Keratinocyte (primary cell): ENCODE data around the gene SUPT20HL1. TPM values are rescaled to one million over a fixed set of nuclear protein-coding genes. Genes with fewer than 3 reads are reported as not detected.
"Not testable (repeated sequence)": the region's sequence is repeated elsewhere in the genome, so short reads cannot be mapped to it uniquely, and the experiment has no call there.

Experiments used
- DNase-seq: peaks from one replicate; pipeline ENCODE4 v3.0.0-alpha.2; 2011; ENCODE audit warnings: low read depth, missing footprints, low spot score
- FAIRE-seq: peaks from 2 replicates; lab custom pipeline; 2011; peaks lifted over from hg19 to GRCh38; lab: Jason Lieb, UNC
- H2AFZ ChIP-seq: 2 replicates; pipeline ENCODE4 v1.6.0; 2012; ENCODE audit warnings: low read length, control low read depth, inconsistent platforms; ENCODE audit not compliant: control insufficient read depth
- H3K27ac ChIP-seq: 2 replicates; pipeline ENCODE4 v1.5.1; 2011; ENCODE audit warnings: low read length; ENCODE audit not compliant: control insufficient read depth, insufficient read depth
- H3K27me3 ChIP-seq: 3 replicates; pipeline ENCODE4 v1.6.0; 2011; ENCODE audit warnings: low read length; ENCODE audit not compliant: control insufficient read depth, insufficient read depth; ENCODE audit errors: extremely low read depth
- H3K36me3 ChIP-seq, 2 experiments: 2 replicates in 1 of 2; 3 replicates in 1 of 2; pipeline ENCODE4 v1.5.1; 2011; ENCODE audit warnings: low read length in 2 of 2, mild to moderate bottlenecking in 1 of 2; ENCODE audit not compliant: control insufficient read depth in 2 of 2, insufficient read depth in 2 of 2; ENCODE audit errors: extremely low read depth in 1 of 2
- H3K4me1 ChIP-seq: 3 replicates; pipeline ENCODE4 v1.5.1; 2011; ENCODE audit warnings: low read length; ENCODE audit not compliant: control insufficient read depth, insufficient read depth; ENCODE audit errors: extremely low read depth
- H3K4me2 ChIP-seq: 3 replicates; pipeline ENCODE4 v1.6.0; 2011; ENCODE audit warnings: low read depth, low read length; ENCODE audit not compliant: control insufficient read depth, insufficient read depth; ENCODE audit errors: extremely low read depth
- H3K4me3 ChIP-seq, 3 experiments: fragments of 200-600 bp in 1 of 3; sonication (generic) in 1 of 3; 2 replicates in 2 of 3; 3 replicates in 1 of 3; pipeline ENCODE4 v1.5.1; 2011 to 2016; ENCODE audit warnings: low read length in 3 of 3, mild to moderate bottlenecking in 3 of 3, control low read depth in 2 of 3, inconsistent platforms in 1 of 3, low read depth in 1 of 3, mixed read lengths in 1 of 3, mixed run types in 1 of 3, moderate library complexity in 1 of 3; ENCODE audit not compliant: control insufficient read depth in 2 of 3, insufficient read depth in 2 of 3; ENCODE audit errors: extremely low read depth in 1 of 3
- H3K79me2 ChIP-seq: 2 replicates; pipeline ENCODE4 v1.6.0; 2012; ENCODE audit warnings: low read length; ENCODE audit not compliant: control insufficient read depth, insufficient read depth
- H3K9ac ChIP-seq: 3 replicates; pipeline ENCODE4 v1.6.0; 2011; ENCODE audit warnings: low read length; ENCODE audit not compliant: control insufficient read depth, insufficient read depth; ENCODE audit errors: extremely low read depth
- H3K9me1 ChIP-seq: 3 replicates; pipeline ENCODE4 v1.6.0; 2011; ENCODE audit warnings: low read length; ENCODE audit not compliant: control insufficient read depth, insufficient read depth; ENCODE audit errors: extremely low read depth
- H3K9me3 ChIP-seq: 2 replicates; pipeline ENCODE4 v1.5.1; 2012; ENCODE audit warnings: low read depth, low read length; ENCODE audit not compliant: control insufficient read depth
- H4K20me1 ChIP-seq: 3 replicates; pipeline ENCODE4 v1.6.0; 2011; ENCODE audit warnings: low read length; ENCODE audit not compliant: control insufficient read depth, insufficient read depth; ENCODE audit errors: extremely low read depth
- EZH2 ChIP-seq: IDR thresholded peaks from one replicate; pipeline ENCODE4 v1.6.1; 2012; ENCODE audit warnings: inconsistent platforms, mild to moderate bottlenecking, low read length, moderate library complexity
- dilution Hi-C: fragments of 300-500 bp; cut with MboI; formaldehyde crosslinking; loops from one replicate; pipeline ENCODE4 v1.7.0; 2020; ENCODE audit warnings: low sequenced_read_pairs; ENCODE audit not compliant: extremely low pct_ligation_motif_present
- polyA minus RNA-seq, 3 experiments: library from RNA; depleted of rRNA, polyadenylated mRNA; stranded (reverse); fragments of >200 nt; gene quantifications; 1 replicate in 1 of 3; 2 replicates in 1 of 3; 3 replicates in 1 of 3; pipeline ENCODE4 v1.2.3, GENCODE V29; 2011
- polyA plus RNA-seq, 5 experiments: library from polyadenylated mRNA; depleted of rRNA in 3 of 5; stranded (reverse) in 3 of 5; stranded (forward) in 1 of 5; unstranded in 1 of 5; fragments of >200 nt; gene quantifications; 1 replicate in 1 of 5; 2 replicates in 3 of 5; 3 replicates in 1 of 5; pipeline versions ENCODE4 v1.2.1 to v1.2.3, GENCODE V29; 2011 to 2012; ENCODE audit warnings: missing spikeins in 2 of 5, low read depth in 1 of 5, low replicate concordance in 1 of 5
- TF ChIP-seq, protein P1 (sequence below), 3 experiments: IDR thresholded peaks in 1 of 3; conservative IDR thresholded peaks in 1 of 3; optimal IDR thresholded peaks in 1 of 3; 2 replicates in 2 of 3; 3 replicates in 1 of 3; pipeline versions ENCODE3 to v1.5.1; 2011; ENCODE audit warnings: low read length in 3 of 3, mild to moderate bottlenecking in 3 of 3, moderate library complexity in 2 of 3, control low read depth in 1 of 3, inconsistent platforms in 1 of 3; ENCODE audit not compliant: insufficient read depth in 2 of 3; ENCODE audit errors: extremely low read depth in 1 of 3

SUPT20HL1 gene
- polyA plus RNA-seq: not detected in 3 replicates
- not detected for polyA plus RNA-seq (2011; ENCODE audit: low read depth)
- not detected in 2 replicates for polyA plus RNA-seq (2011; cell fraction: cytosol; rRNA removed)
- polyA plus RNA-seq (2011; cell fraction: nucleus; rRNA removed): not detected in 2 replicates
- not detected in 2 replicates for polyA plus RNA-seq (2012; ENCODE audit: low replicate concordance)
- not detected in 3 replicates for polyA minus RNA-seq
- not detected for polyA minus RNA-seq (2011; cell fraction: cytosol; rRNA and poly(A)+ RNA removed)
- polyA minus RNA-seq (2011; cell fraction: nucleus; rRNA and poly(A)+ RNA removed): not detected in 2 replicates

DNA sequence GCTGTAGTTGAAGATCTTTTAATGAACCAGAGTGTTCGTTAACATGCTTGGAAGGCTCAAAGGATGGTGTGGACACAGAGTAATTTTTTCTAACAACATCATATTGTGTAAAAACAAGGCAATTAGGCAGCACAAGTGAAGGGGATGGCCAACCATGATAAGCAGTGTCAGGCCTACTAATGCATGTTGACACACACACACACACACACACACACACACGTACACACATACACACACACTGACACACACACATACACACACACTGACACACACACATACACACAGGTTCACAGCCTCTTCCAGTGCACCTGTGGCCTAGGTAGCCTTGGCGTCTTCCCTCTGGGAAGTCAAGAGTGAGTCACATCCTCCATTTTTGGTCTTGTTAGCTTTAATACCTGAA lies at the start of gene SUPT20HL1:
Gene SUPT20HL1, plus strand, starts transcription at position 368 of the 400 bp plus-strand sequence. CDS start 2,122 bp downstream, outside the sequence.
- H3K27ac ChIP-seq: no peak within 1 kb of the TSS
- H3K4me3 ChIP-seq: no peak within 1 kb of the TSS
- H3K9ac ChIP-seq: no peak within 1 kb of the TSS
- H3K36me3 ChIP-seq: no peaks in the 10 kb centered on the region
- TF ChIP-seq EZH2: no peak
- TF ChIP-seq, protein P1, sequence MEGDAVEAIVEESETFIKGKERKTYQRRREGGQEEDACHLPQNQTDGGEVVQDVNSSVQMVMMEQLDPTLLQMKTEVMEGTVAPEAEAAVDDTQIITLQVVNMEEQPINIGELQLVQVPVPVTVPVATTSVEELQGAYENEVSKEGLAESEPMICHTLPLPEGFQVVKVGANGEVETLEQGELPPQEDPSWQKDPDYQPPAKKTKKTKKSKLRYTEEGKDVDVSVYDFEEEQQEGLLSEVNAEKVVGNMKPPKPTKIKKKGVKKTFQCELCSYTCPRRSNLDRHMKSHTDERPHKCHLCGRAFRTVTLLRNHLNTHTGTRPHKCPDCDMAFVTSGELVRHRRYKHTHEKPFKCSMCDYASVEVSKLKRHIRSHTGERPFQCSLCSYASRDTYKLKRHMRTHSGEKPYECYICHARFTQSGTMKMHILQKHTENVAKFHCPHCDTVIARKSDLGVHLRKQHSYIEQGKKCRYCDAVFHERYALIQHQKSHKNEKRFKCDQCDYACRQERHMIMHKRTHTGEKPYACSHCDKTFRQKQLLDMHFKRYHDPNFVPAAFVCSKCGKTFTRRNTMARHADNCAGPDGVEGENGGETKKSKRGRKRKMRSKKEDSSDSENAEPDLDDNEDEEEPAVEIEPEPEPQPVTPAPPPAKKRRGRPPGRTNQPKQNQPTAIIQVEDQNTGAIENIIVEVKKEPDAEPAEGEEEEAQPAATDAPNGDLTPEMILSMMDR (optimal IDR thresholded peaks at IDR 0.05 in 1 of 3, IDR thresholded peaks at IDR 0.05 in 1 of 3, conservative IDR thresholded peaks at IDR 0.05 in 1 of 3; ENCODE audit: extremely low read depth in 1 of 3, insufficient read depth in 2 of 3, low read length in 3 of 3): no peak
- peaks cover 3% of the 10 kb centered on the region for H3K27me3 ChIP-seq
- H4K20me1 ChIP-seq: no peaks in the 10 kb centered on the region
- no peaks in the 10 kb centered on the region for H3K79me2 ChIP-seq
- no peak within 1 kb of the TSS for H2AFZ ChIP-seq
- no peak within 1 kb of the TSS for H3K4me2 ChIP-seq
- FAIRE-seq (no peak), DNase-seq (no peak)
- no peaks in the 10 kb centered on the region for H3K4me1 ChIP-seq
- no peaks in the 10 kb centered on the region for H3K9me3 ChIP-seq
- no peaks in the 10 kb centered on the region for H3K9me1 ChIP-seq
- dilution Hi-C loops: no loop called here

DNA sequence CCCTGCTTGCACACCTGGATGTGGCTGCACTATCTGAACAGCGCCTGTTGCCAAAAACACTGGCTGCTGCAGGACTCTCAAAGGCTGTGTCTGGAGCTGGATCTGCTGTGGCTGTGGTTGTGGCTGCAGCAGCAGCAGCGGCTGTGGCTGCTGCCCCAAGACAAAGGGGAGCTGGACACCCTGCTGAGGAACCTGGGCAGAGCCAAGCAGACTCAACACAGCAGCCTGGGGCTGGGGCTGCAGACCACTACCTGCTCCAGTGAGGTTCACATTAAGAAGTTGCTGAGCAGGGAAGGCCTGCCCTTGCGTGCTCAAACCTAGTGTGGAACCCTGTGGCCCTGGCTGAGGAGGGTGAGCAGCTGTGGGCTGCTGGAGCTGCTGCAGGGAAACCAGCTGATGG lies 49.5 kb upstream of the SUPT20HL1 start:
- H3K9me3 ChIP-seq, H2AFZ ChIP-seq, H4K20me1 ChIP-seq, H3K9ac ChIP-seq, FAIRE-seq, H3K27ac ChIP-seq, dilution Hi-C loops, H3K4me3 ChIP-seq, H3K79me2 ChIP-seq, H3K9me1 ChIP-seq, DNase-seq, H3K36me3 ChIP-seq, H3K4me1 ChIP-seq, H3K4me2 ChIP-seq, H3K27me3 ChIP-seq: not testable (repeated sequence)

DNA sequence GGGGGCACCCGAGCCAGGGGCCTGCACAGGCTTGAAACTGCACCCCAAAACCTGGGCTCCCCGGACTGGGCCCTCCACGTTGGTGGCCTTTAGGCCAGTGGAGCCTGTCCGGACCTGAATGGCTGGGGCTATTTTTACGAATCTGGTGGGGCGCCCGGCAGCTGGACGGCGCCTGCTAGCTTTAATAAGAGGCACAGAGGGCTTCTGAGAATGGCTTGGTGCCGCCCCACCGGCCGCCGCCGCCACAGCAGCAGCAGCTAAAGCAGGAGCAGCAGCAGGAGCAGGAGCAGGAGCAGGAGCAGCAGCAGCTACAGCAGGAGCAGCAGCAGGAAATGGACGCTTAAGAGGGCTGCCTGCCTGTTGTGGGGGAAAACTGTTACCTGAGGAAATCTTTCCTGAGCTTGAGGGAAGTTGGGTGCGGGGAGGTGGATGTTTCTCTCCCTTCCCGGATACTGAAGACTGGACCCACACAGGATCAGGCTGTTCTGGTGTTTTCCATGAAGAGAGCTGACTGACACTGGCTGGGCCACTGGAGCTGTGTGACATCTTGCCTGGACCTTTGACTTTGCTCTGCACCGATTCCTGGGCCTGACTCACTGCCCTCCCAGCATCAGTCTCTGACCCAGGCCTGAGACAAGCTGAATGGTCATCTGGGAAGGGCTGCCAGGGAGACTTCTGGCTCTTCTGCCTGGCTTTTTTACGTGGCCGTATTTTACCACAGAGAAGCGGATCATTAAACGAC lies 48.8 kb upstream of the SUPT20HL1 start:
- H3K9me1 ChIP-seq, DNase-seq, H3K9me3 ChIP-seq, H2AFZ ChIP-seq, FAIRE-seq, H3K79me2 ChIP-seq, H3K4me2 ChIP-seq, H3K9ac ChIP-seq, dilution Hi-C loops, H3K4me3 ChIP-seq, H3K27me3 ChIP-seq, H3K36me3 ChIP-seq, H3K27ac ChIP-seq, H3K4me1 ChIP-seq, H4K20me1 ChIP-seq: not testable (repeated sequence)

DNA sequence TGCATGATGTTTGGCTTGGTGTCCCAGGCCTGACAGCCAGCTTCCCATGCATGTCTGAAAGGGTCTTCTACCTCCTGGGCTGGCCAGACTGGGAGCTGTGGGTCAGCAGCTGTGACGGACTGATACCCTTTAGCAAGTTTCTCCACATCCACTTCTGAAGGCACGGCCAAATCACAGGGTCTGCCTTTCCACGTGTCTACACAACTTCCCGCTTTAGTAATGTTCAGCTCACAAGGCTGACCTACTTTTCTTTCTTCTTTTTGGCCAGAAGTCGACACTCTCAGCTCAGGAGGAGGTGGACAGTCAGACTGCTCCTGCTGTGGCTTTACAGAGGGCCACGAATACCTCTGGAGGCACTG lies 48.2 kb upstream of the SUPT20HL1 start:
- H2AFZ ChIP-seq, dilution Hi-C loops: not testable (repeated sequence)

More for the DNA sequence above, 48.2 kb upstream of the SUPT20HL1 start:
- FAIRE-seq, H3K27ac ChIP-seq, H3K9ac ChIP-seq, H3K4me2 ChIP-seq, H3K4me1 ChIP-seq, H3K9me3 ChIP-seq, H4K20me1 ChIP-seq, H3K36me3 ChIP-seq, H3K27me3 ChIP-seq, DNase-seq, H3K9me1 ChIP-seq, H3K4me3 ChIP-seq, H3K79me2 ChIP-seq: not testable (repeated sequence)
